IPS DF 19.7 (cell line): ENCODE data around the gene IRF2BP2.

Experiments
- DNase-seq: peaks from one replicate; pipeline ENCODE4 v3.0.0-alpha.2; 2013; ENCODE audit warnings: low read depth, low spot score

IRF2BP2 gene

DNA sequence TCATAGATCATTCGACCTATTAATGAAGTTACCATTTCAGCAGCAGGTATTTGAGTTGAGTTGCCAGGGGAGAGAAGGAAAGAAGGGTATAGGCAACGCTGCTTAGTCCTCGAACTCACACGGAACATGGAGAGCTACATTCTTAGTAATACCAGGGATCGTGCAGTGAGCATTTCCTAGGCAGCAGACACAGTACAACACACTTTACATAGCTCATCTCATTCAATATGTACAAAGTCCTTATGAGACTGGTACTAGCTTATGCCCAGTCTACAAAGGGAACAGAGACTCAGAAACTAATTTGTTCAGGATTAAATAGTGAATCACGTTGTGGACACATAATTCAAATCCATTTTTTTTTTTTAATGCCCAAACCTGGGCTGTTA lies 25.6 kb downstream of the IRF2BP2 start:
- DNase-seq: no peak

DNA sequence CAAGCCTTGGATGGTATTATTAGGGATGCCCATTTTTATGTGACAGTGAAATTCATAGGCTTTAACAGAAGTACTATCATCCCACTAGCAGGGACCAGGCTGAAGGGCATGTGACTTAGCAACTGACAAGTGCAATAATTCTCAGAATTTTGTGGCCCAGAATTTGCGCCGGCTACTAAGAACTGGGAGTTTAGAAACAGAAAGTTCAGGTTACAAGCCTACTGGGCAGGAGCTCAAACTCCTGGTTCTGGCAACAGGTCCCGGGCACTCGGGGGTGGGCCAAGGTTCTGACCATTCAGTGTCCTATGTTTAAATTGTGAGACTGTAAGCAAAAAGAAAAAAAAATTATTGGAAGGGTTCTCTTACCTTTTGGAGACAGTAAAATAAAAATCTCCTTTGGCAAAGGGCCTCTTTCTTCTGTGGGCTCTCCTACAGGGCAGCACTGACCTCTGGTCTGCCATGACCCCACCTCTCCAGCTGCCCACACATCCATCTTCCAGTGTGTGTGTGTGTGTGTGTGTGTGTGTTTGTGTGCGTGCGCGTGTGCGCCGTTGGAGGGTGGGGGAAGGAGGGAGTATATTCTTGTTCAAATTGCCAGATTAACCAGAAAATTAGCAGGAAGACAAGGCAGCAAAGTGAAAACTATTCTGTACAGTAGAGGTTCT lies 26.1 kb downstream of the IRF2BP2 start:
- DNase-seq: no peak

DNA sequence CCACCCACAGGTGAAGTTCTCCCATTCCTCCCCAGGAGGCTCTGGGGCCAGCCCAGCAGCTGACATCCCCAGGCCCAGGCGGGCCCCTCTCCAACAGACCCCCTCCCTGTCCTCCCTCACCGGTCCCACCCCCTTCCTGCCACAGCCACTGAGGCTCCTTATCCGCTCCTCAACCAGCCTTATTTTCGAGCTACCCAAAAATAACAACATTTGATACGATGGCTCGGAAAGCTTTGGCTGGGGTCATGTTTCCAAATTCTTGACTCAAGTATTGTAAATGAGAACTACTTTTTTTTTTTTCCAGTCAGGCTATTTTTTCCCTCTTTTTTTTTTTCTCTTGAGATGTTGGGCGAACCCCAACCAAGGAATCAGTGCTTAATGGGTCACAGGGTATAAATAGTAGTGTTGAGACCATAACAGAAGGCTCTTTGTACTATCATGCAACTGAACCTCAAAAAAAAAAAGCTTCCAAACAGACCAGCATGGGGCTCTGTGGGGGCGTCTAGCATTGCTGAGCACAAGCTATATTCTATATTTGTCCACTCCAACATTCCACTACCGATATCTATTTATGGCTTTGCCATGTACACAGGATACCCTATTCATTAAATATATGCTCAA lies 27.2 kb downstream of the IRF2BP2 start:
- no peak for DNase-seq

DNA sequence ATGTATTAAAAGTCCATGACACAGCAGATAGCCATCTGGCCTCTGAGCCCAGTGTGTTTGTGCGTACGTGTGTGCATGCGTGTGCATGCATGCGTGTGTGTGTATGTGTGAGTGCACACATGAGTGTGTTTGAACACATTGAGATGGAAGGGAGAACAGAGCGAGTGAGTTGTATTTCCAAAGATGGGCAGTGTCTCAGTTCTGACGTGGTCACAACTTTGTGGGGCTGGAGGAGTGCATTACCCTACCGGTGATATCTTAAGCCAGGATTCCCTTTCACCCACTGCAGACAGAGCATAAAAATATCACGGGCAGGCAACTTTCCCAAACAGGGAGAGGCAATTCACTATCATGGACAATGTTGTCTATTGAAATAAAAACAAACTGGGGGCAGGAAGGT lies 27.8 kb downstream of the IRF2BP2 start:
- no peak for DNase-seq

DNA sequence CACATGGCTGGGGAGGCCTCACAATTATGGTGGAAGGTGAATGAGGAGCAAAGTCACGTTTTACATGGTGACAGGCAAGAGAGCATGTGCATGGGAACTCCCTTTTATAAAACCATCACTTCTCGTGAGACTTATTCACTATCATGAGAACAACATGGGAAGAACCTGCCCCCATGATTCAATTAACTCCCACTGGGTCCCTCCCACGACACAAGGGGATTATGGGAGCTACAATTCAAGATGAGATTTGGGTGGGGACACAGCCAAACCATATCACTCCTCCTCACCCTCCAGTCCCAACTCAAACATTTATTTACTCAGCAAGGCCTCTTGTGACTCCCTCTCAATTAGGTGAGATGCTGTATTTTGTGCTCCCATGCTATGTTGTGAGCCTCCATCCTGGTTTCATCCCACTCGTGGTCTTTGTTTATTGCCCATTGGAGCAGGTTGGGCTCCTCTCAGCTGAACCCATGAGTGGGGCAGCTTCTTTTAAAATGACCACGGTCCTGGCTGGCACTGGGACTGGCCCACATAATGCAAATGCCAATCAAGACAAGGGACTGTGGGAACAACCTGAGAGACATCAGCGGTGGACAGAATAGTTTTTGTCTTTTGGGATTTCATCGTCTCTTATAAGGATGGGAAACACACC lies 28.8 kb downstream of the IRF2BP2 start:
- no peak for DNase-seq

DNA sequence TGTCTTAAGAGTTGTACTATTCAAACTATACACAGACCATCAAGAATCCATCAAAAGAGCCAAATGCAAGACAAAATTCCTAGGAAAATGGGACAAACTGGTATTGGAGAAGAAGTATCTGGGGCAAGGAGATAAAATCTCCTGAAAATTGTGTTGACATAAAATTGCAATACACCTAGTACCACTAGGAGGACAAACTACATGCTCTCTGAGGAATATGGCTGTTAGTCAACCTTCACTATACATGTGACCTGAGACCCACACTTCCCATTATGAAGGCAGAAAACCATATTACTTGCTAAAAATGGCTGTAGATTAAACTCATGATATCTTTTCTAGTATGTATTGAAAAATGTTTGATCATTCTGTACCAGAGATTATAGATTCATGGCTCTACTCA lies 30.0 kb downstream of the IRF2BP2 start:
- no peak for DNase-seq

DNA sequence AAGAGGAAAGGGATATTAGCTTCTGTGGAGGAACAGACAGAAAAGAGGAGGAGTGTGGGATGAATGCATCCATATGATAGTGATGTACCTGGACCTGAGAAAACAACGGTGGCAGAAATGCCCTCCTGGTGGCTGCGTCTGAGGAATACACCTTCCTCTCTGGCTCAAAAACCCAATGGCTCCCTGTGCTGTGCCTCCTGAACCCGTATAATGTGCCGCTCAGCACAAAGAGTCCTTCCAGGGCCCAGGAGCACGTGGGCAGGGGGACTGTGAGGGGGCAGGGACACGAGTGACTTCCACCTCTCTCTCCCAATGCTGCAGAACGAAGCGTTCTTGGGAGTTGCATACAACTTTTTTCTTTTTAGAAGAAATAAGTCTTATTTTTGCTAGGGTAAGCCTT lies 31.2 kb downstream of the IRF2BP2 start:
- no peak for DNase-seq

DNA sequence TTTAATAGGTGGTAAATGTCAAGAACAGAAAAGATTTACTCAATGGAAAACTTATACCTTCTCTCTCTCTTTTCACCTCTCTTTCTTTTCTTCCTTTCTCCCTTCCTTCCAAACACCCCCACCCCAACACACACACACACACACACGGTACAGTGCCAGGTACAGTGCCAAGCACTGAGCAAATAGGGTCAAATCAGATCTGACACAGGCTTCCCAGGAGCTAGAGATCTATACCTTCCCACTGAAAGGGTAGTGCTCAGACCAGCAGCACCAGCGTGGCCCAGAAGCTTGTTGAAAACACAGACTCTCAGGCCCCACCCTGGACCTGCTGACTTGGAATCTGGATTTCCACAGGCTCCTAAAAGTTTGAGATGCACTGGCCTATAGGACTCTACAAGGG lies 31.9 kb downstream of the IRF2BP2 start:
- no peak for DNase-seq

DNA sequence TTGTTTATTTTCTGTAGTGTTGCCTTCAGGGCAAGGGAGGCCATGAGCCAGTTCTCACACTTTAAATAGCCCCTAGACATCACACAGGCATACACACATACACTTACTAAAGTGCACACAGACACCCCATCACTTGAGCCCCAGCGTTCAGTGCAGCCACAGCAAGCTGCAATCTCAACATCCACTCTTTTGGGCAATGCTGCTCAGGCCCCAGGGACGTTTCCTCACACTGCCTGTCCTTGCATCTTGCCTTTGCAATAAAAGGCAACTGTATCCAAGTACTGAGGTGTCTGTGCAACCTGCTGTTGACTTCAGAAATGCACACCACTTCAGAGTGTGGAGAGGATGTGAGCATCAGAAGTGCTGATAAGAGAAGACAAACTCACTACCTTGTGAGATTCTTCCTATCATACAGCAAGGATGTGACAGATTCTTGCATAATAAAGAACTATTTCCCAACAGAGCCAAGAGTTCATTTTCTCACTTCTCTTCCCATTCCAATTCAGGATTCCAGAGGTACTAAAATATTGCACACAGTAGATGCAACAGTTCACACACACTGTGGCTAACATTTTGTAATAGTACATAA lies 36.2 kb downstream of the IRF2BP2 start:
- no peak for DNase-seq

DNA sequence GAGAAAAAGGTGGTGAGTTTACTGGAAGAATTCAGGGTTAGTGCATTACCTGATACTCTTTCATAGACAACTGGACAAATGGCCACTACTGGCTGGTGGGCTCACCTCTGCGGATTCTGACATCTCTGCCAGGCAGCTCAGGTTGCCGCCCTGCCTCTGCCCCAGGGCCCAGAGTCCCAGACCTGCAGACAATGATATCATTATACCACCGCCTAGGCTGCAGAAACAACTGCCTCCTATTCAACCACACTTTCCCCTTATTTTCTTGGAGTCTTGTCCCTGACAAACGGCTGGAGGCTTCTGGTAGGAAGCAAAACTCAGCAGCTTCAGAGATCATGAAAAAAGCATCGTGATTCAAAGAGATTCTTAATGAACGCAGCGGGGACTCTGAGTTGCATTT lies 37.0 kb downstream of the IRF2BP2 start:
- no peak for DNase-seq

DNA sequence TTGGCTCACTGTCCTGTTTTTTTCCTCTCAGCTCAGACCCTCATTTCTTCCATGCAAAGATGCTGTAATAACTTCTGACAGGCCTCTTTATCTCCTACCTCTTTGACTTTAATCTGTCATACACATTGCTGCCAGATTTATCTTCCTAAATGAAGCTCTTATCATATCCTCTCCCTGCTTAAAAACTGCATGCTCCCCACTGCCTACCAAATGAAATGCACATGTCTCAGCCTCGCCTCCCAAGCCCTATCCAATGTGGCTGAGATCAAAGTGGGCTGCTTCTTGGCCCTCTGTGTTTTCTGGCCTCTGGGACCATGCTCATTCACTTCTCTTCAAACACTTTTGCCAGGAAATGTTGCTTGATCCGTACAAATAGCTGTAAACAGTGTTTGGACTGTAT lies 38.3 kb downstream of the IRF2BP2 start:
- no peak for DNase-seq

DNA sequence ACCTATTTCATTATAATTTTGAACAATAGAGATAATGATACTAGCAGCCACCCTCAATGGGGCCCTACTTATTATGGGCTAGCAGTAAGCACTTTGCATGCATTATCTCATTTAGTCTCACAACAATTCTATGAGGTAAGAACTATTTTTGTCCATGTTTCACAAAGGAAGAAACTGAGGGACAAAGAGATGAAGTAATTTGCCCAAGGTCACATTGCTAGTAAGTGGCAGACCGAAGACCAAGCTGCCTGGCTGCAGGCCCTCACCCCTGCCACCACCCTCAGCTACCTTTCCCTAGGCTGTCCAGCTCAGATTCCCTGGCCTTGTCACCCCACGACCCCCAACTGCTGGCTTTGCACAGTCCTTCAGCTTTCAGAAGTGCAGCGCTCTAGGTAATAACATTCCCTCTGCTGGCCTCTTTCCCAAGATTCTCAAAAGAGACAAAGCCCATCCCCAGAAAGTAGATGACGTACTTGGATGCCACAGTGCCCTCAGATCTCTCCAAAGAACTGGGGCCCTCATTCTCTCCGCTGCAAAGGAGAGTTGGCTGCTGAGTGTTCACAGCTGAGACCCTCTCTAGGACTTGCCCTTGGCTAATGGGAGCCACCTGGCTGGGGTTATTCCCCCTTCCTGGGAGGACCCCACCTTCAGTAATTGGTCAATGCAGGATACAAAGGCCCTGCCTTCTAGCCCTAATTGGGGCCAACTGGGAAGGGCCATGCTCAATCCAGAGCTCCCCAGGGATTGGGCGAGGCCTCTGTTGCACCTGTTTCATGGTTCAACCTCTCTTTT lies 39.5 kb downstream of the IRF2BP2 start:
- DNase-seq: no peak

DNA sequence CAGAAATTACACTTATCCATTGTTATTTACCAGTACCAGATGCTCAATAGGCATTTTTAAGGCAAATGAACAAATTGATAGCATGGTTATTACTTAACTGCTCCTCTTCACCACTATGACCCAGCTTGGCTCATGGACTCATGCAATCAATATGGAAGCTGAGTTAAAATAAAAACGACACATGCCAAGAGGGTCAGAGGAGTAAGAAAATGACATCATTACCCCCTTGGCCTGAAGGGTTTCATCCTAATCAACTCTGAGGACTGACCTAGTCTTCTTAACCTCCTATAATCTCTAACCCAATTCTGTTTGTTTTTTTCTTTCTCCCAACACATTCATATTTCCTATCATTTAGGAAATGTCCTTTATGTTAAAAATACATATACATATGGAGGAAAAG lies 41.6 kb downstream of the IRF2BP2 start:
- no peak for DNase-seq

DNA sequence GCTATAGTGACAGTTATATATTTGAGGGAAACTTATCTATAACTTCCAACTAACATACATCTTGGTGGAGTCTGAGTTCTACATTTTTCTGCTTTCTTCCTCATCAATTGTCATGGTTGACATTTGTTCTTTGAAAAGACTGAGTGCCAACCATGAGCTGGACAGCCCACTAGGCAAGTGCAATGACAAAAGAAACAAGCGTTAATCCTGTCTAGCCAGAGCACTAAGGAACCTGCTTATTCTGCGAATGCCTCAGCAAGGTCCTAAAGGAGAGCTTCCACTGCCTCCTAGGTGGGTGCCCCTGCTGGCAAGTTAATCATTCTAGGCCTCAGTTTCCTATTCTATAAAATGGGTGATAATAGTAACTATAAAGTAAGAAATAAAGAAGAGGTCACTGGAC lies 44.8 kb downstream of the IRF2BP2 start:
- DNase-seq: no peak

DNA sequence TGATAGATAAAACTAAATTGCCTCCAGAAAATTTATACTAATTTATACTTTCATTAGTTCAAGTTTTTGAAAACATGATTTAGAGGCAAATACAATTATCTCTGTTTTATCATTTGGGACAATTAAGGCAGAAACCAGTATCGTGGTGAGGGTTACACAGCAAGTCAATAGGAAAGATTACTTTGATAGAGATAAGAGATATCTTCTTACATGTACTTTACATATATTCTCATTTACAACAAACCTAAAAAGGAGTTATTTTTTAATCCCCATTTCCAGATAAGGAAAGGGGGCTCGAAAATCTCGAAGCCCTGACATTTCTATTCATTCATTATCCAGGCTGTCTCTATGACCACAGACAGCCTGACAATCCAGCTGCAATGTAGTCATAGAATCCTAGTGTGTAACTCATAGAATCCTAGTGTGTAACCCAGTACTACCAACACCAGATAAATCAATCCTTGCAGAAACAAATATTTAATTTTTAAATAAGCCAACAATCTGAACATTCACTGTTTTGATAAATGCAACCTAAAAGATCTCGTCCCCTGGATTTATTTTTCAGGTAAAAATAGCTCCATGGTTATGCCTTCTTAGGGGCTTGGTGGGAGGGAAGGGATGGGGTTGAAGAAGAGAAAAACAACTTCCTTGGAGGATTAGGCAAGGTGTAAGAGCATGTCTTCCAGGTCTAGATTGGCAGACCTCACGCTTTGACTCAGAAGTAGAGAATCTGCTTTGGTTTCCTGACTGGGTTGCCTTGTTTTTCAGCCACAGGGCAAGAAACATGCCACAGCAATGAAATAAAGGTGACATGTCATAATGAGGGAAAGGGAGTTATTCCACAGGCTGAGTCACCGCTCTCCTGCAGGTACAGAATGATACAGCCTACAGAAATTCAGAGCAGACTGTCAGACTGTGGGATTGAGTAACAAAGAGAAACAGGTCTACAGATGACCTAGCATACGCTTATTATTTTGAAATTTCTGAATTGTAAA lies 45.6 kb downstream of the IRF2BP2 start:
- DNase-seq: no peak

DNA sequence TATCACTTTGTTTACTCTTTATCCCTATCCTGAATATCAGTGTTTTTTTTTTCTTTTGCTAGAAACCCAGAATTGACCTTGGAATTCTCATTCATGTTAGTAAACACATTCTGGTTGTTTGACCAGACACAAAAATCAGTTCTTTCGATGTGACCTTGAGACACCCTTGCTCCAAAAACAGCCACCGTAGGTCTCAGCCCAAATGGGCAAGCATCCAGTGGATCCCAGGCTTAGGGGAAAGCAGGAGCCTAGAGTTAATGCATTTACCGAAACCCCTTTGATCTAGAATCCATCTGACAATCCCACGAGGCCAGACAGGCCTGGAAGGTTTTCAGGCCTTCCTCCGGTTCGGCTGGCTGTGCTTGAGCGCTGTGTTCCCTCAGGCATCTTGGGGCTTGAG lies 47.6 kb downstream of the IRF2BP2 start:
- DNase-seq: no peak

DNA sequence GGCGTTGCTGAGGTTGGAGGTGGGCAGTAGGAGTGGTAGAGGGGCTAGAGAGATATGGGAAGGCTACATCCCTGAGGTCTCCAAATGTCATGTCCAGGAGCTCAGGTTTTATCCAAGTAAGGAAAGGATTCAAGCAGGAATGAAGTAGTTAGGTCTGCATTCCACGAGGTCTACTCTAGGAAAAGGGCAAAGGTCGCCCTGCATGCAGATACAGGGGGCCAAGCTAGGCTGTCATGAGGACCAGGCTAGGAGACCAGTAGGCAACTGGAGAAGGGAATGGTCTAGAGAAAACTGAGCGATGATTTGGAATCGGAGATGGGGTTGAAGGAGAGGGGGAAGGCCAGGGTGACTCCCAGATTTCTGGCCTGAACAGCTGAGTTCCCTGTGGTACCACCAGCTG lies 48.7 kb downstream of the IRF2BP2 start:
- DNase-seq: no peak

DNA sequence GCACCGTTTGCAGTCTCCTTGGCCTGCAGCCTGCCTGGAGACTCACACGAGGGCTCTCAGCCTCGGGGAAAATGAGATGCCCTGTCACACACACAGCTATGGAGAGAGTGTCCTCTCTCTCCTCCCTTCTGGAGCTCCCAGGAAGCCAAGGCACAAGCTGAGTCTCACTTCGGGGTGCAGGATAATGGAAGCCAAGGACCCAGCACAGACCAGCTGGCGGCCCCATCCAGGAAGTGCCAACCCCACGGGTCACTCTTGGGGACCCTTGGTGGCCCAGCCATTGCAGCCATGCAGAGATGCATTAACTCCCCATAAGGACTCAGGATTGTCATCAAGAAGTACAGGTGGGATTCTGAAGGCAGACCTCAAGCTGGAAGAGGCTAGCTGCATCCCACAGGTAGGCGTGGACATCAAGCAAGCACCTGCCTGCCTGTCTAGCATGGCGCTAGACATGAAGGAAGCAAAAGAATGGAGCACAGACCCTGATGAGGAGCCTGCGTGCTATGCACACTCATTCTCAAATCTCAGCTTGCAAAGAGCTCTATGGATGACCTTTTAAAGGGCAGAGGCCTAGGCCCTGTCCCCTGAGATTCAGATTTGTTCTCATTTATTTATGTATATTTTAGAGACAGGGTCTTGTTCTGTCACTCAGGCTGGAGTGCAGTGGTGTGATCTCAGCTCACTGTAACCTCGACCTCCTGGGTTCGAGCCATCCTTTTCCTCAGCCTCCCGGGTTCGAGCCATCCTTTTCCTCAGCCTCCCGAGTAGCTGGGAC lies 49.9 kb downstream of the IRF2BP2 start:
- DNase-seq: no peak

DNA sequence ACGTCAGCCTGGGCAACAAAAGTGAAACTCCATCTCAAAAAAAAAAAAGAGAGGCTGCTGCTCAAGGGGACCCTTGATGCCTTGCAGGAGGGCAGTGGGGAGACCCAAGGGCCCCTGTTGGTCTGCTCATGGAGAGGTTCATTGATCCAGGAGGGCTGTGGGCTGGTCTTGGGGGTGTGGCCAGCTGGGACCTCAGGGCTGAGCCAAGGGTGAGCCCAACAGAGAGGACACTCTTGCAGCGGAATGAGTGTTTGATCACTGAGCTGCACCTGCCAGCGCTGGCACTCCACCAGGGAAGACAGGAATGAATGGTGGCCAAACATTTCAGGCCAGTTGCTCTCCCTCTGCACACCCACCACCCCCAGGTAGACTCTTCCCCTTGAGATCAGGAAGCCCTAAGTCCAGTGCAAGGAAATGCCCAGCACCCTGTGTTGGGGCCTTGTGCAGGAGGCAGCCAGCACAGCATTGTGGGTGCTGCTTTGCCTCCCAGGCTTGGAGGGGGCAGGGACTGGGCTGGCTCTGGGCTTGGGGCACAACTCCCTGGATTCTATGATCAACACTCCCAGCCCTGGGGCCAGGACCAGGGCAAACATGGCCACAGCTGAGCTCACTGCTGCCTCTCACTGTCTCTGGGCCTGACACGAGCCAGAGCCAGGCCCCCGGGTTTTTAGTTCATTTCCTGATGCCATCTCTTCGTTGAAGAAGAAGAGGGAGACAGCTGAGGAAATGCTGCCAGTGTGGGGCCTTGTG lies 50.7 kb downstream of the IRF2BP2 start:
- DNase-seq: no peak
